HG02981 (cell line): ENCODE results near the gene ASTN2.

Source experiments
- ATAC-seq: cut with Tn5 transposase; IDR thresholded peaks from one replicate; pipeline ENCODE4 v1.9.1; 2021; ENCODE audit warnings: mild to moderate bottlenecking, moderate library complexity; ENCODE audit not compliant: unreplicated experiment

ASTN2 gene

GRCh38 chr9:117414220-117414905 lies 494 bp downstream of the ASTN2 start:
- ATAC-seq: no peak

GRCh38 chr9:117413346-117414219 lies 1.3 kb downstream of the ASTN2 start:
- ATAC-seq: no peak

DNA sequence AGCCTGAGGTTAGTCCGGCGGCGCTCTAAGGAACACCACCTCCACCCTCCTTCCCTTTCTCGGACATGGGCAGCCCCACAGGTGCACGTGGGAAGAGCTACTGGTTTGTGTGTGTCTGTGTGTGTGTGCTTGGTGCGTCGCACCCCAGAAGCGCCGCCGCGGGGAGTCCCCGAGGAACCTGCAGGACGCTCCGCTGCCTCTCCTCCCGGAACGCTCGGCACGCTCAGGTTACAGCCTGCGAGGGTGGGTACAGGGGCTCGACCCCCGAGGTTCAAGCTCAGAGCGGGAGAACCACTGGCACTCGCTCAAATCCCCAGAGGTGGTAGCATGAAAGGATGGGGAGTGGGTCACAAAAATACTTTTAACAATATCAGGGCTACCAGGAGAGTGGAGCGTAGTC lies 2.0 kb downstream of the ASTN2 start:
- no peak for ATAC-seq

- no peak for ATAC-seq
Observed at GRCh38 chr9:117412006-117412715, 2.7 kb downstream of the ASTN2 start.

DNA sequence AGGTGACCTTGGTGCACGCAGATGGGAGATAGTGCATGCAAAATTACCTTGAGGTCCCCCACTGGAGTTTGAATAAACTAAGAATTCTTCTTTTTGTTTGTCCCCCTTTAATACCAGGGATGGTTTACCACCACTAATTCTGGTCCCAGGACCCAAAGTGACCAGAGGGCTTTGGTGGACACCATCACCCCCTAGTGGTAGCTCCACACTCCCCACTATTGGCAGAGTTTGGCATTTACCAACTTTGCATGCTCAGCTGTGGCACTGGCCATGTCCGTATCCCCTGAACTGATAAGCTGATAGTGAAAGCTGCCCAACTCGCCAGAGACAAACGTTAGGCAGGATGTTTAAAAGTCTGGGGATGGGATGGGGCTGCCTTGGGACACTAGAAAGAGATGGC lies 3.3 kb downstream of the ASTN2 start:
- no peak for ATAC-seq

- no peak for ATAC-seq
Observed at GRCh38 chr9:117409321-117409720, 5.5 kb downstream of the ASTN2 start.

DNA sequence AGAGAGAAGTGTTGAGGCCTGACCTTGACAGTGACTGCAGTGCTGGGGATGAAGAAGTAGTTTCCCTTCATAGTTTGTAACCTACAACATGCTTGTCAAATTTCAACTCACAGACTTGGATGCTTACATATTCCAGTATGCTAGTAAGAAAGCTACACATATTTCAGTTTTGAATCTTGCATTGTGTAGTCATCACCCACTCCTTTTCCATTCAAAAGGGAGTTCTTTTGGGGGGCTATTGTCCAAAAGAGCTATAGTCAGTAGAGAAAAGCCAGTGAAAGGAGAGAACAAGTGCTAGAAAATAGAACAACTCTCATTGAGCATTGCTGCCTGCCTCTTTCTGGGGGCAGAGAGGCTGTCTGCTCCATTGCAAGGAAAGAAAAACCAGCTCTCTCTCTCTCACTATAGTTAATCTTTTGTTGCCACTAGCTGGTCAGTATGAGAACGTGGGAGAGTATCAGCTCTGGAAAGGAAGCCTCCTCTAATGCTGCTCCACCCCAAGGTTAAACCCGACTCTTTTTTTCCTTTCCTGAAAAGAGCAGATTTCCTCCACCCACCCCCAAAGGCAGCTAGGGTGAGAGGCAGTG lies 7.3 kb downstream of the ASTN2 start:
- ATAC-seq: no peak

- ATAC-seq: no peak
Observed at GRCh38 chr9:117405950-117406705, 8.7 kb downstream of the ASTN2 start.

- no peak for ATAC-seq
Observed at GRCh38 chr9:117403848-117404247, 11.0 kb downstream of the ASTN2 start.

DNA sequence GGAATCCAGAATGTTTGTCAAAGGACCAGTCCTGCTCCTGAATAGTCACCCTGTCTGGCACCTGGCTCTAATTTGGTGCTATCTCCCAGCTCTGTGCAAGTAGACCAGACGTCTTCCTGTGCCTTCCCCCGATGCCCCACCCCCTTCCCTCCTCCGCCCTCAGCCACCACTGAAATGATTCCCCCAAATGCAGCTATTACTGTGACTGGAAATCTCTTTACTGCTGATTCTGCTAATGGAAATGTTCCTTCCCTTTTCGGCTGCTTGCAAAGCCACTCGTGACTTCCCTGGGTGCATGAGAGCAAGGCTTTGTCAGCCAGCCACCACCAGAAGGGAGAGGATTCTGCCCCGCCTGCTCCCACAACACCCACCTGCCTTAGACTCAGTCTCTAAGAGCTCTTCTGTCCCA lies 11.4 kb downstream of the ASTN2 start:
- no peak for ATAC-seq

DNA sequence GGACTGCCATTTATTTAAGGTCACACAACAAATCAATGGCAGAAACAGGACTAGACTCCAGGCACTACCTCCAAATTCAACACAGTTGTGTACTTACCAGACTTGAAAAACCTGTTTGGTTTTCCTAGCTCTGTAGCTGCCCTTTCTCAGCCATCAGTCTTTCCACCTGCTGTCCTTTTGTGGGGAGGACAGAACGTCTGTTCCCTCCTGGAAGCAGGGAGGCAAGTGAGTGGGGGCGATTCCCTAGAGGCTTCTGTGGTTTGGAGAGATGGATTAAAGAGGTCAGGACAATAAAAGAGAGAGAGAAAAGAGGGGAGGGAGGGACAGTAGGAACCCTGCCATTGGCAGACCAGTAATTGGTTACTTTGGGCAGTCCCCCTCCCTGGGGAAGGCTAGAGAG lies 14.7 kb downstream of the ASTN2 start:
- ATAC-seq: no peak

GRCh38 chr9:117395151-117395650 lies 19.7 kb downstream of the ASTN2 start:
- ATAC-seq: no peak

DNA sequence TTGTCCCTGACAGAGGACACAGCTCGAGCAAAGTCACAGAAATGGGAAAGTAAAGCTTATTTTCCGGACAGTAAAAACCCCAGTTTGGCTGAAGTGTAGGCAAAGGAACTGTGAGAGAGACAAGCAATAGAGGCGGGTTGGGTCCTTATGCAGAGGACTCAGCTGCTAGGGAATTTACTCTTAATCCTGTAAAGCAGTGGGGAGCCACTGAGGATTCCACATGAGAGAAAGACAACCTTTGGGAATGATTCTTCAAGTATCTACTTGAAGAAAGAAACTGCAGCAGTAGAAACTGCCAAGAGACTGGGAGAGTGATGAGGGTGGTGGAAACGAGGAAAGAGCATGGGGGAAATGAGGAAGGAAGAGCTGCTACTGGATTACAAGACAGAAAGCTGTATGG lies 20.2 kb downstream of the ASTN2 start:
- no peak for ATAC-seq

GRCh38 chr9:117392992-117393391 lies 21.9 kb downstream of the ASTN2 start:
- ATAC-seq: no peak

GRCh38 chr9:117387422-117387821 lies 27.4 kb downstream of the ASTN2 start:
- ATAC-seq: no peak

- ATAC-seq: no peak
Observed at GRCh38 chr9:117379341-117379740, 35.5 kb downstream of the ASTN2 start.

DNA sequence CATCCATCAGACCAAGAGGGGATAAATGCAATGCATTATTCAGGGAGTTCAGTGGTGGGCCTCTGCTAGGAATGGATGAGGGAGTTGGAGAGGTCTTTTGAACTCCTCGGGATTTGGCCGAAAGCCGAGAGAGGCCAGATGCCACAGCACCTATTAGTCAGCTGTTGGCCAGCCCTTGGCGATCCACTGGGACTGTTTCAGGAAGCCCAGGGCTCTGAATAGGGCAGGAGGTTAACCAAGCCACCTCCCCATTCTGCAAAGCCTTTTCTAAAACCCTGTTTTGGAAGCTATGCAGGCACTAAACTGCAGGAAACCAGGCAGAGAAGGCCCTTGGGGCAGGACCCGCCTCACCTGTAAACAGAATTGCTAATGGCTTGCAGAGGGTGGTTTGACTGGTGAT lies 37.8 kb downstream of the ASTN2 start:
- ATAC-seq: no peak

DNA sequence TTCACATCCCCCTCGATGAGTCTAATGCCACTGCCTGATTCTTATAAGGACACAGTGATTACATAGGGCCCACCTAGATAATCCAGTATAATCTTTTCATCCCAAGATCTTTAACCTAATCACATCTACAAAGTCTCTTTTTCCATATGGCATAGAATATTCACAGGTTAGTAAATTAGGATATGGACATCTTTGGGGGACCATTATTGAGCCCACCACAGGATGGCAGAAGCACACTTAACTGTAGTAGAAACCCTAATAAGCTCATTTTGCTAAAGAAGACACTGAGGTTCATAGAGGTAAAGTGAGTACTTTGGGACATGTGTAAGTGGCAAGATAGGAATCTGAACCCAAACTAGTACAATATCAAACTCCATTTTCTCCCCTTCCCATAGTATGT lies 38.9 kb downstream of the ASTN2 start:
- ATAC-seq: no peak

GRCh38 chr9:117374076-117374725 lies 40.7 kb downstream of the ASTN2 start:
- no peak for ATAC-seq

DNA sequence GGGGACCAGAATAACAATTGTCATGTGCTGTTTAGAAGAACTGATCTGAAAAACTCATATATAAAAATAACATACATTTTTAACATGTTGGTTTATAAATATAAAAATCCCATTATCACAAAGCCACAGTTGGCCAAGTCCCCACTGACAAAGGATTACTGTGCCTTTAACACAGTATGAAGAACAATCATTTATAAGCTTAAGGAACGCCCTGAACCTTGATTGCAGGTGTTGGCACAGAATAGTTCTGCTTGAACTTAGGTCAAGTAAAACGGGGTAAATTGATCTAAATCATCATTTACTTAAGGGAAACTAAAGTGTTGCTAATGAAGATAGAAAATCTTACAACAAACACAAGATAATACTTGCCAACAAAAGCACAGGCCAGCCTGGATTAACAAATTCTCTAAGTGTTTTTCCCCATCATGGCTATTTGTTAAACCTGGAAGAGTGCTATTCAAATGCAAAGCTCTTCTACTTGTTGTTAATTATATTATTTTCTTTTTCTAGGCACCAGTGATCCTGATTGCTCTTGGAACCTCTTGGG lies 46.1 kb downstream of the ASTN2 start:
- ATAC-seq: no peak
